ENCODE results near the gene TRPV4.

GRCh38 chr12:109764776-109765445 is 68.3 kb downstream of the TRPV4 start:
- TF ChIP-seq, protein P1, sequence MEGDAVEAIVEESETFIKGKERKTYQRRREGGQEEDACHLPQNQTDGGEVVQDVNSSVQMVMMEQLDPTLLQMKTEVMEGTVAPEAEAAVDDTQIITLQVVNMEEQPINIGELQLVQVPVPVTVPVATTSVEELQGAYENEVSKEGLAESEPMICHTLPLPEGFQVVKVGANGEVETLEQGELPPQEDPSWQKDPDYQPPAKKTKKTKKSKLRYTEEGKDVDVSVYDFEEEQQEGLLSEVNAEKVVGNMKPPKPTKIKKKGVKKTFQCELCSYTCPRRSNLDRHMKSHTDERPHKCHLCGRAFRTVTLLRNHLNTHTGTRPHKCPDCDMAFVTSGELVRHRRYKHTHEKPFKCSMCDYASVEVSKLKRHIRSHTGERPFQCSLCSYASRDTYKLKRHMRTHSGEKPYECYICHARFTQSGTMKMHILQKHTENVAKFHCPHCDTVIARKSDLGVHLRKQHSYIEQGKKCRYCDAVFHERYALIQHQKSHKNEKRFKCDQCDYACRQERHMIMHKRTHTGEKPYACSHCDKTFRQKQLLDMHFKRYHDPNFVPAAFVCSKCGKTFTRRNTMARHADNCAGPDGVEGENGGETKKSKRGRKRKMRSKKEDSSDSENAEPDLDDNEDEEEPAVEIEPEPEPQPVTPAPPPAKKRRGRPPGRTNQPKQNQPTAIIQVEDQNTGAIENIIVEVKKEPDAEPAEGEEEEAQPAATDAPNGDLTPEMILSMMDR (IDR thresholded peaks at IDR 0.05) = no peak
- TF ChIP-seq EZH2phosphoT487 (IDR thresholded peaks at IDR 0.05) (no peak), EZH2 (IDR thresholded peaks at IDR 0.05) (no peak)

Measured in neural progenitor cell (in vitro differentiated cells).